MCF 10A (cell line): ENCODE results near the gene TGFBR3. TPM values are rescaled to one million over a fixed set of nuclear protein-coding genes. Genes with fewer than 3 reads are reported as not detected.

Experiments used
- BruUV-seq: library from RNA; stranded (reverse); fragments of 400-500 nt; replicated peaks from 2 replicates; lab custom pipeline; 2021; lab: Mats Ljungman, UMichigan
- CTCF ChIA-PET: fragments of 300-600 bp; sonication (Branson Sonifier 250); formaldehyde crosslinking; extraction: SDS; loops from one replicate; lab custom pipeline; 2021; ENCODE audit warnings: antibody characterized with exemption, inconsistent platforms; lab: Yijun Ruan, JAX
- POLR2A ChIA-PET: fragments of 300-600, 350-650 bp; sonication (Branson Sonifier 250); formaldehyde crosslinking; extraction: SDS; loops from one replicate; lab custom pipeline; 2020; ENCODE audit warnings: antibody characterized with exemption, inconsistent platforms; lab: Yijun Ruan, JAX
- DNase-seq: peaks from one replicate; pipeline ENCODE4 v3.0.0-alpha.2; 2018; ENCODE audit not compliant: unreplicated experiment
- H3K27ac Mint-ChIP-seq: one replicate; pipeline ENCODE4 v1.8.0; 2022; ENCODE audit warnings: mild to moderate bottlenecking, low read depth, mixed read lengths; ENCODE audit not compliant: unreplicated experiment
- H3K27me3 Mint-ChIP-seq: one replicate; pipeline ENCODE4 v1.8.0; 2022; ENCODE audit warnings: mixed read lengths; ENCODE audit not compliant: insufficient read depth, unreplicated experiment
- H3K36me3 Mint-ChIP-seq: one replicate; pipeline ENCODE4 v1.8.0; 2022; ENCODE audit warnings: mild to moderate bottlenecking, moderate library complexity, mixed read lengths; ENCODE audit not compliant: insufficient read depth, unreplicated experiment
- H3K4me1 Mint-ChIP-seq: one replicate; pipeline ENCODE4 v1.8.0; 2022; ENCODE audit warnings: mixed read lengths; ENCODE audit not compliant: insufficient read depth, unreplicated experiment
- H3K4me3 Mint-ChIP-seq: one replicate; pipeline ENCODE4 v1.8.0; 2022; ENCODE audit warnings: mild to moderate bottlenecking, moderate library complexity, mixed read lengths; ENCODE audit not compliant: unreplicated experiment
- H3K9me3 Mint-ChIP-seq: one replicate; pipeline ENCODE4 v1.8.0; 2022; ENCODE audit warnings: mixed read lengths; ENCODE audit not compliant: unreplicated experiment
- CTCF ChIP-seq: fragments of 200-600 bp; IDR thresholded peaks from one replicate; pipeline ENCODE4 v1.8.0; 2022; ENCODE audit warnings: antibody characterized with exemption, mild to moderate bottlenecking; ENCODE audit not compliant: unreplicated experiment
- intact Hi-C: fragments of 100-400 bp; cut with micrococcal nuclease; formaldehyde crosslinking; loops from 2 replicates; pipeline ENCODE4 v1.14.1; 2022
- total RNA-seq: library from RNA; stranded (reverse); gene quantifications from 2 replicates; pipeline ENCODE4 v1.2.3, GENCODE V29; 2022

TGFBR3 gene
- total RNA-seq, 1 experiment from 2014 or later = 12.0 TPM

DNA sequence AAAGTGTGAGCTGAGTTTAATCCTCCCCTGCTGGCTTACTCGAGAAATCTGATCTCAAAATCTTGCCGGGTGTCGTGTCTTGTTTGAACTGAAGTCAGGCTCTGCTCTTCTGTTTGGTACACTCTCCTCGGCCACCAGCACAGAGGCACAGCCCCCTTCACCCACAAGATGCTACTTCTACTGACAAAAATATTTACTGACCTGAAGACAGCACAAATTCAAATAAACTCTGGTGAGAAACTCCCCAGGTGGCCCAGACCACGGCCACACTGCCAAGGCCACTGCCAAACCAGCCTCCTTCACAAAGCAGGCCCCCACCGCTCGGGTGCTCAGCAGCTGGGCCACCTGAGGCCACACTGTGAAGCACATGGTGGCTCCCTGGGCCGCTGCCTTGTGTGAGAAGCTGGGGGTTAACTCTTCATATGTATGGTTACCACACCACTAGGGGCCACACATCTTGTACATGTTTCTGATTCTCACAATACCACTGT, 80.6 kb downstream of the TGFBR3 start:
- no peak overlapping the region for H3K4me3 Mint-ChIP-seq
- peak overlapping the region; percentile 88 for H3K27ac Mint-ChIP-seq
- ChIA-PET CTCF (interaction anchor here (0.6 to 3.0 kb wide), 8 partner anchors 8 to 293 kb away, joined by 3 to 8 read pairs (median 4); no protein-coding TSS in a partner anchor), POLR2A (interaction anchor here (1.0 to 9.5 kb wide), 10 partner anchors 10 to 276 kb away, joined by 3 to 68 read pairs (median 6); partner anchors contain the start of gene TGFBR3)
- peaks cover 69% of the 10 kb centered on the region for H3K4me1 Mint-ChIP-seq
- intact Hi-C loops = loop anchor here (2.0 kb wide), 1 partner anchor 39 kb away; no protein-coding TSS in a partner anchor
- TF ChIP-seq CTCF = no peak
- no TSS peak for BruUV-seq
- H3K36me3 Mint-ChIP-seq = peaks cover 29% of the 10 kb centered on the region
- no peaks in the 10 kb centered on the region for H3K9me3 Mint-ChIP-seq
- H3K27me3 Mint-ChIP-seq = no peaks in the 10 kb centered on the region
- DNase-seq = no peak

DNA sequence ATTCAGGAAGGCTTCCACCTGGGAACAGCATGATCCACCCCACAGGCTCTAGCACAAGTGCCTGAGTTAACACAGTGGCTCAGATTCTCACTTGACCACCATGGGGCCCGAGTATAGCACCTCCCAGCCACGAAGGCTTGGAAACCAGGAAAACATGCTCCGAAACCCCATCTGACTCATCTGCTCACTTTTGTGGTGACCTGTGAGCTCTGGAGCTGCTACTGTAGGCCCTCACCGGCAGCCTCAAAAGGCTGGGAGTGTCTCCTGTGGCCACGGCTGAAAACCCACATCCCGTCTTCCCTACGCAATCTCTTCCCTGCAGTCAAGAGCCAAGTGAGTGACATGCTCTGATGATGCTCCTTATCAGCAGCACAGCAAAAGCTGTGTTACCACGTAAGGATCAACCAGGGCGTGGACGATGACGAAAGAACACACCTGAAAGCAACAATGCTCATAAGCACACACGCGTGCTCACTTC, 81.4 kb downstream of the TGFBR3 start:
- Mint-ChIP-seq H3K4me3 (peak overlapping the region; percentile 54), H3K4me1 (peaks cover 72% of the 10 kb centered on the region), H3K27ac (peak overlapping the region; percentile 88), H3K9me3 (no peaks in the 10 kb centered on the region), H3K27me3 (no peaks in the 10 kb centered on the region), H3K36me3 (peaks cover 29% of the 10 kb centered on the region)
- TF ChIP-seq CTCF = no peak
- ChIA-PET POLR2A (interaction anchor here (1.0 to 9.5 kb wide), 10 partner anchors 8 to 275 kb away, joined by 3 to 68 read pairs (median 6); partner anchors contain the start of gene TGFBR3), CTCF (interaction anchor here (0.6 to 3.0 kb wide), 7 partner anchors 47 to 275 kb away, joined by 3 to 8 read pairs (median 3); no protein-coding TSS in a partner anchor)
- no TSS peak for BruUV-seq
- intact Hi-C loops = loop anchor here (2.0 to 5.0 kb wide), 3 partner anchors 40 to 83 kb away; partner anchors contain the start of gene TGFBR3
- DNase-seq = peak; percentile 88

- Mint-ChIP-seq H3K27me3 (no peaks in the 10 kb centered on the region), H3K9me3 (no peaks in the 10 kb centered on the region), H3K4me1 (peaks cover 73% of the 10 kb centered on the region), H3K4me3 (peak overlapping the region; percentile 54), H3K36me3 (peaks cover 29% of the 10 kb centered on the region), H3K27ac (peak overlapping the region; percentile 88)
- TSS peak; percentile 28 for BruUV-seq
- TF ChIP-seq CTCF = no peak
- POLR2A ChIA-PET = interaction anchor here (0.7 to 9.5 kb wide), 10 partner anchors 8 to 267 kb away, joined by 3 to 68 read pairs (median 8); partner anchors contain the start of gene TGFBR3
- intact Hi-C loops = loop anchor here (2.0 to 5.0 kb wide), 3 partner anchors 41 to 83 kb away; partner anchors contain the start of gene TGFBR3
- CTCF ChIA-PET = interaction anchor here (0.6 to 3.0 kb wide), 6 partner anchors 47 to 122 kb away, joined by 3 to 8 read pairs (median 3); no protein-coding TSS in a partner anchor
- DNase-seq = peak; percentile 78
Measured at GRCh38 chr1:91803847-91804545, 82.0 kb downstream of the TGFBR3 start.
